HG03064 (cell line): ENCODE data around the gene TIE1.
A peak's percentile ranks its signal among the peaks of the same experiment; 100 is the strongest.

Experiments used
- ATAC-seq: cut with Tn5 transposase; IDR thresholded peaks from one replicate; pipeline ENCODE4 v1.9.1; 2021; ENCODE audit warnings: low read depth; ENCODE audit not compliant: unreplicated experiment

Gene TIE1

GRCh38 chr1:43334453-43335205 lies 33.8 kb downstream of the TIE1 start:
- no peak for ATAC-seq

DNA sequence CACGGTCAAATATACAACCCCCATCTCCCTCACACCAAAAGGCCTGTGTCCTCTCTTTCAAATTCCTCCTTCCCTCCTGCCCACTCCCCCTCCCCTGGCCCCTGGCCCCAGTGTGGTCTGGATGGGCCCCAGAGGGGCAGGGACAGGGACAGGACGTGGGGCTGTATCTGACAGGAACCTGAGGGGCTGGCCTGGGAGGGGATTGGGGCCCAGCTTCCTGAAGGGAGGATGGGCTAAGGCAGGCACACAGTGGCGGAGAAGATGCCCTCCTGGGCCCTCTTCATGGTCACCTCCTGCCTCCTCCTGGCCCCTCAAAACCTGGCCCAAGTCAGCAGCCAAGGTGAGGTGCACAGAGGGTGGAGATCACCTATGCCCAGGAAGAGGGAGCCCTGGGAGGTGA lies 36.8 kb downstream of the TIE1 start, which contains the start of gene MPL:
Gene MPL (plus strand): TSS at position 231 of the 400 bp plus-strand sequence. CDS start 31 bp downstream, at position 262.
- ATAC-seq, result no peak

DNA sequence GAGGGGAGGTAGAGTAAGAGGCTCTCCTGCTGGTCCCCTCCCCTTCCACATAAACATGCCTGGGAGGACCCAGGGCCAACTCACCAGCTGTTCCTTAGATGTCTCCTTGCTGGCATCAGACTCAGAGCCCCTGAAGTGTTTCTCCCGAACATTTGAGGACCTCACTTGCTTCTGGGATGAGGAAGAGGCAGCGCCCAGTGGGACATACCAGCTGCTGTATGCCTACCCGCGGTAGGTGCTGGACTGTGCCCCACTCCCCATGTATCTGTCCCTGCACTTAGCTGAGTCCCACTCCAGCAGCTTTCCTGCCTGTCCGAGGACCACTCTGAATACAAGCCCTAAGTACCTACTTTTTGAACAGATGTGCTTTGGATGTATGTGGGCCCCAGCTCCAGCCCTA lies 37.2 kb downstream of the TIE1 start:
- no peak for ATAC-seq

DNA sequence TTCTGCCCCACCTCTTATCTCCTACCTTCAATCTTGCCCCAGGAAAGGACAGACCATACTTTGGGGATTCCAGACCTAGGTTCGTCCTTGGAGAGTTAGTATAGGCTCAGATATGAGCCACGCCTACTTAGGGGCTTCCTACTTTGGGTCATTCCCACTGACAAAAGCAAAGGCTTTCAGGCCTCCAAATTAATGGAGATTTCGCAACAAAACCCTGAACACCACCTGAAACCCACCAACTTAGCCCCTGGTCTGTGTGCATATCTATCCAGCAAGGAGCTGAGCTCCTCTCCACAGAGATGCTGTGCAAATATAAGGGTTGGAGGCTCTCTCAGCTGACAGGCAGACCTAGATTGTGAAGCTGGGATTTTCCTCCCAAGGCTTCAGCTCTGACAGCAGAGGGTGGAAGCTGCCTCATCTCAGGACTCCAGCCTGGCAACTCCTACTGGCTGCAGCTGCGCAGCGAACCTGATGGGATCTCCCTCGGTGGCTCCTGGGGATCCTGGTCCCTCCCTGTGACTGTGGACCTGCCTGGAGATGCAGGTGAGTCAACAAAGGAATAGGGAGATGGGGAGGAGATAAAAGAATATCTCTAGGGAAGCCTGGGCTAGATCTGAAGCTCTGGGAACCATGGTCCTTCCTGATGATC lies 38.9 kb downstream of the TIE1 start:
- ATAC-seq, result no peak

DNA sequence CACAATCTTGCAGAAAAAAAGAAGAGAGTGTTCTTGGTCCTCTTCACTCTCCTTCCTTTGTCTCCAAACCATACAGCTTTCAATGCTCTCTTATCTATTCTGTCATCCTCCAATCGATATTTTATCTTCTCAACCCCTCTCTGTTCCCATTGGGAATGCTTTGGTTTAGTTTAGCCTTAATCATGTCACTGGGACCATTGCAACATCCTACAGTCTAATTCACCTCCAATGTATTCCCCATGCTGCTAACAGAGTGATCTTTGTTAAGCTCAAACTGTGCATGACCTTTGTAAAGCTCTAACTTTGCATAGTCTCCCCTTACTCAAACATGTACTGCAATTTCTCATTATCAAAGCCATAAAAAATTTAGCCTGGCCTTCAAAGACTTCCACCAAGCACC lies 39.8 kb downstream of the TIE1 start:
- no peak for ATAC-seq

DNA sequence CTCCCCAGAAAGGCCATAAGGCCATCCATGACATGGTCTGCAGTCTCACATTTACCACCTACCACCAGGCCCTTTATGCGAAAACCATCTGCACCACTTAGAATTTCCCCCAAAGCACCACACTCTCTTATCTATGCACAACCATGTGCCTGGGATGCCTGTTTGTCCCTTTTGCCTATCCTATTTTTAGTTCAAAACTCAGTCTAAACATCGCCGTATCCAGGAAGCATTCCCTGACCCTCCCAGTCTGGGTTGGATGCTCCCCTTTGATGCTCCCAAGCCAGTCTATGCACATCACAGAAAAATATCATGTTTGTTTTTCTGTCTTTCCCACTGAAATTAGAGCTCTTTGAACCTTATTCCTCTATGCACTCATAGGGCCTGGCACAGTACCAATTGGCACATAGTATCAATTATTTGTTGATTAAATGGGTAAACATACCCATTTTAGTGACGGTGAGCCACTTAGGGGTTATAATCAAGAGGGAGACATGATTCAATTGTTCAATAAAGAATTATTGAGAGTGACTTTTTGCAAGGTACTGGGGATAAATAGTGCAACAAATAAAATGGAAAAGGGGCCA lies 43.6 kb downstream of the TIE1 start:
- no peak for ATAC-seq

DNA sequence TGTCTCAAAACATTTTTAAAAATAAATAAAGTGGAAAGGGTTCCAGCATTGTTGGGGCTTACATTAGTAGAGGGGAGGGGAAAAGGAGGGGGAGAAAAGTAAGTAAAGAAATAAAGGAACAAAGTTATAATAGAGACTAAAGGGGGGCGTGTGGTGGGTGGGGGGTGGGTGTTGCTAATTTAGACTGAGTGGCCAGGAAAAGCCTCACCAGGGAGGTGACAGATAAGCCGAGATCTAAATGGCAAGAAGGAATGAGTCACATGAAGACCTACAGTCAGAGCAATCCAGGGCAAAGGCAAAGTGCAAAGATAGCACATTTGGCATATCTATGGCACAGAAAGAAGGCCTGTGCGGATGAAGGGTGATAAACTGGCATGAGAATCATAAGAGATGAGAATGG lies 44.3 kb downstream of the TIE1 start:
- no peak for ATAC-seq

GRCh38 chr1:43346636-43347035 lies 45.9 kb downstream of the TIE1 start:
- no peak for ATAC-seq

DNA sequence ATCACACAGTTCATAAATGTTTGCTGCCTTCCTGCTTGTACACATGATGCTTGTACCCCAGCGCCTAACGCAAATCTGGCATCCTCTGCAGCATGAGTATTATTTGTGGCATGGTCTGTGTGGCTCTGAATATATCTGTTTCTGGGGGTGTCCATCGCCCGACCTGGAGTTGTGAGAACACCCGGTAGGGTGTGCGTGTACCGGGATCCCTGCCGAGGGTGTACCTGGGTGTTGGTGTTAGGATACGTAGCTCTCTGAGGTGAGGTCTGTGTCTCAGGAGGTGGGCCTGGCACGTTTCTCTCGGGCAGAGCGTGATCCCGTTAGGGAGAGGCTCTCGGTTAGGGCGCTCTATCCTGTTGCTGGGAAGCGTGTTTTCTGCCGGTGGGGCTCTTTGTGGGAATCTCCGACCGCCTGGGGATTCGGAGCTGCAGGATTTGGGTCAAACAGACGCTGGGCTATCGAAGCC lies 47.6 kb downstream of the TIE1 start:
- no peak for ATAC-seq

DNA sequence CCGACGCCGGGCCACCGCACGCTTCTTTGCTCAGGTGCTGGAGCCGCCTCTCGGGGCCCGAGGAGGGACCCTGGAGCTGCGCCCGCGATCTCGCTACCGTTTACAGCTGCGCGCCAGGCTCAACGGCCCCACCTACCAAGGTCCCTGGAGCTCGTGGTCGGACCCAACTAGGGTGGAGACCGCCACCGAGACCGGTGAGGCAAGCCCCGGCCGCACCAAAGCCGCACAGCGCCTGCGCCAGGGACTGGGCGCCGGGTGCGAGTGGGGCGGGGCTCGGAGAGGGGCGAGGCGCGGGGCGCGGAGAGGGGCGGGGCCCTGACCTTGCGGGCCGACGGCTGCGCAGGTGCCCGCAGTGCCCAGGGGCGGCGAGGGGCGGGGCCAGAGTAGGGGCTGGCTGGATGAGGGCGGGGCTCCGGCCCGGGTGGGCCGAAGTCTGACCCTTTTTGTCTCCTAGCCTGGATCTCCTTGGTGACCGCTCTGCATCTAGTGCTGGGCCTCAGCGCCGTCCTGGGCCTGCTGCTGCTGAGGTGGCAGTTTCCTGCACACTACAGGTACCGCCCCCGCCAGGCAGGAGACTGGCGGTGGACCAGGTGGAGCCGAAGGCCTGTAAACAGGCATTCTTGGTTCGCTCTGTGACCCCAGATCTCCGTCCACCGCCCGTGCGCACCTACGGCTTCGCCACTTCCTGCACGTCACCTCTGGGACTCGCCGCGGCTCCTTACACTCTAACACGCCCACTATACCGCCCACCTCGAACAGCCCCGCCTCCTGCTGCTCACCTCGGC lies 48.2 kb downstream of the TIE1 start:
- peak; percentile 65 for ATAC-seq

DNA sequence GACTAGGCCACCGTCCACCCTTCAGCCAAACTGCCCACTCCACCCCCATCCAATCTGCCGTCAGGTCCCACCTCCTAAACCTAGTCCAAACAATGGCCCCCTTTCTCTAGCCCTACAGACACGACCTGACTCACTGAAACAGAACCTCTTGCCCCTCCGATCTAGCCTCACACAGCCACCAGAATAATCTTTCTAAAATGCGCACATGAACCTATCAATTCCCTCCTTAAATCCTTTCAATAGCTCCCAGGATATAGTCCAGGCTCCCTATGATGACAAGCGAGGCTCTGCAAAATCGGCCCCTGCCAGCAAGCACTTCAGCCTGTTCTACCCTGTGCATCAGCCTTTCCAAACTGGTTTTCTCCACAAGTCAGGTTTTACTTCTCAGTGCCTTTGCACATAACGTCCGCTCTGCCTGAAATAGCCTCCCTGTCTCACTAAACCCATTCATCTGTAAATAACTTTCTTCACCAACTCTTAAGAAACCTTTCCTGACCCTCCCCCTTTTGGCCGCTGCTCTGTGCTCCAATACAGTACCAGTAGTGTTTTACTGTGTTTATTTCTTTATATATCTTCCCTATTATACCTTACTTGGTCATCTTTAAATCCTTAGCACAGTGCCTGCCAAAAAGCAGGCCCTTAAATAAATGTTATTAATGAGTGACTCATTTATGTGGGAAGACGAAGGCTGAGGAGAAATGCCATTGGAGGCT lies 49.0 kb downstream of the TIE1 start:
- no peak for ATAC-seq

DNA sequence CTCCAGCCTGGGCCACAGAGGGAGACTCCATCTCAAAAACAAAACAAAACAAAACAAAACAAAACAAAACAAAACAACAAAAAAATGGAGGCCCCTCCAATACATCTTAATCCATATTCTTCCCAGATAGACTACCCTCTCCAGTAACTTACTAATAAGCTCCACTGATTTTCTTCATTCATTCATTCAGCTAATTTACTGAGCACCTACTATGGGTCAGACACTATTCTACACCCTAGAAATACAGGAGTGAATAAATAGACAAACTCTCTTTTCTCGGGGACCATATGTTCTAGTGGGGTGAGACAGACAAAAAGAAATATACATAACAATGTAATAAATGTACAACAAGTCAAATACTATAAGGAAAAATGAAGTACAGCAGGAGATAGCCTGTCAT lies 50.2 kb downstream of the TIE1 start:
- ATAC-seq, result no peak

DNA sequence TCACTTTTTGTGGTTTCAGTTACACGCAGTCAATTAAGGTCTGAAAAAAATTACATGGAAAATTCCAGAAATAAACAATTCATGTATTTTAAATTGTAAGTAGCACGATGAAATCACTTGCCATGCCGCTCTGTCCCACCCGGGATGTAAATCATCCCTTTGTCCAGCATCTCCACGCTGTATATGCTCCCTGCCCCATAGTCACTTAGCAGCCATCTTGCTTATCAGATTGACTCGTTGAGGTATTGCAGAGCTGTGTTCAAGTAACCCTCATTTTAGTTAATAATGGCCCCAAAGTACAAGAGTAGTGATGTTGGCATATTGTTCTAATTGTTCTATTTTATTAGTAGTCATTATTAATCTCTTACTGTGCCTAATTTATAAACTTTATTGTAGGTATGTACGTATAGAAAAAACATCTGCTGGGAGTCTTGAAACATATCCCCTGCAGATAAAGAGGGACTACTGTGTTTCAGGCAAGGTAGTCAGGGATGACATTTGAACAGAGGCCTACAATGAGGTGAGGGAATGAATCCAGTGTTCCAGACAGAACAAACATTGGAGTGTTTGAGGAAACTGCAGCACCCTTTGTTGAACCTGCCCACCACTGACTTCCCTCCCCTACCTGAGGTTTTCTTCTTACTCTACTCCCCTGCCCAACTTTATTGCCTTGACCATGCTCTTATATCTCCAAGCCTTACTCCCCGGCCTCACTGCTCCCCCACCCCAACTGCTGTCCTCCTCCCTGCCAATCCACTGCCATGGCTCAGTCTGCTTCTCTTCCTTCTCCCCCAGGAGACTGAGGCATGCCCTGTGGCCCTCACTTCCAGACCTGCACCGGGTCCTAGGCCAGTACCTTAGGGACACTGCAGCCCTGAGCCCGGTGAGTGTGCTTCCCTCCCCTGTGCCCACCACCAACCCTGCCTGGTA lies 50.9 kb downstream of the TIE1 start:
- ATAC-seq, result no peak

- ATAC-seq, result no peak
Measured at GRCh38 chr1:43352351-43352705, 51.5 kb downstream of the TIE1 start.

- no peak for ATAC-seq
Measured at GRCh38 chr1:43352881-43353280, 52.1 kb downstream of the TIE1 start.

DNA sequence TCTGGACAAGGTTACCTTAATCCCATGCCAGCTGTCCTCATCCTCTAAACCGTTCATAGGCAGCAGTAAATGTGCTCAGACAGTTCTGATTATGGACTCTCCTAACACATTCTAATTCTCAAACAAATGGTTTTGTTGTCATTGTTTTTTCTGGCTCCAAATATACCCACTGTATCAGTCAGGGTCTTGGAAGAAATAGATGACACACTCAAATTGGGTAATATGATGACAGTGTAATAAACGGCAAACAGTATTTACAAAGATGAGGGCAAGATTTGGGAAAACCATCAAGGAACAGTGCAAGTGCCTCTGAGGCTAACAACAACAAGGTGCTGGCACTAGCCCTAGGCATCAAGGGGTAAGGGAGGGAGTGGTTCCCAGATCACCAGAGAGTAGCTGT lies 53.7 kb downstream of the TIE1 start:
- no peak for ATAC-seq

GRCh38 chr1:43354936-43355335 lies 54.2 kb downstream of the TIE1 start:
- no peak for ATAC-seq

DNA sequence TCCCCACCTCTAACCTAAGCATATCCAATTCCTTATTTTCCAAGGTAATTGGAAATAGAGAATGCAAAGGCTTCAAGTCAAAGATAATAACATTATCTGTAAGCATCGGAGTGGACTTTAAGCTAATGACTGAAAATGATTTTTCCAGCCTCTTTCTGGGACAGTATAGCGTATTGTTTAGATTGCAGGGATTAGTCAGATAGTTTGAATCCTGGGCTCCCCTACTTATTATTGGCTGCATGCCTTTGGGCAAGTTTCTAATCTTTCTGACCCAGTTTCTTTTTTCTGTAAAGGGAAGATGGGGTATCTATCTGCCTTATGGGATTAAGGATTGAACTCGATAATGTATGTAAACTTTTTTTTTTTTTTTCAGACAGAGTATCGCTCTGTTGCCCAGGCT lies 56.5 kb downstream of the TIE1 start:
- no peak for ATAC-seq

GRCh38 chr1:43358121-43358745 lies 57.5 kb downstream of the TIE1 start:
- ATAC-seq, result no peak
